ENCODE measurements around the gene MRTFB.

Gene MRTFB

DNA sequence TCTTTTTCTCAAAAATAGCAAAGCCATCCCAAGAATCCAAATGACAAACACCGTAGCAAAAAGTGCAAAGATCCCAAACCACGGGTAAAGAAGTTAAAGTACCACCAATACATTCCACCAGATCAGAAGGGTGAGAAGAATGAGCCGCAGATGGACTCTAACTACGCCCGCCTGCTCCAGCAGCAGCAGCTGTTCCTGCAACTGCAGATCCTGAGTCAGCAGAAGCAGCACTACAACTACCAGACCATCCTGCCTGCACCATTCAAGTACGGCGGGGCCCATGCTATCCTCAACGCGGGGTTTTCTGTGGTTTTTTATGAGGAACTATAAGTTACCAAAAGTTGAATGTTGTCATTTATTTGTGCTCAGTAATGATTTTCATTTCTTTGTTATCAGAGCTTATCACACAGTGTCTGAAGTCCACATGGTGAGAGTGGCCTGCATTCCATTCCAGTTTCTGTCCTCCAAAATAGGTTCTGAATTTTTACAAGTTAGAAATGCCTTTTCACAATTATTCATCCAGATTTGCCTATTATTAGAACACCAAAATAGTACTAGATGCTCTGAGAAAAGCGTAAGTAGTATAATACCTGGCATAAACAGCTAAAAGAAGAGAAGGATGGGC lies 169.2 kb downstream of the MRTFB start:
- no peak for DNase-seq
- in situ Hi-C loops (cut with HindIII; ENCODE audit: low pct_ligation_motif_present, low sequenced_read_pairs), result no loop called here
- Histone ChIP-seq H3K4me3 (ENCODE audit: low read depth, low read length) (no peak overlapping the region), H3K27me3 (replicated peaks) (no peaks in the 10 kb centered on the region), H3K27ac (no peak overlapping the region), H3K36me3 (replicated peaks) (no peaks in the 10 kb centered on the region)
- TF ChIP-seq, protein P1, sequence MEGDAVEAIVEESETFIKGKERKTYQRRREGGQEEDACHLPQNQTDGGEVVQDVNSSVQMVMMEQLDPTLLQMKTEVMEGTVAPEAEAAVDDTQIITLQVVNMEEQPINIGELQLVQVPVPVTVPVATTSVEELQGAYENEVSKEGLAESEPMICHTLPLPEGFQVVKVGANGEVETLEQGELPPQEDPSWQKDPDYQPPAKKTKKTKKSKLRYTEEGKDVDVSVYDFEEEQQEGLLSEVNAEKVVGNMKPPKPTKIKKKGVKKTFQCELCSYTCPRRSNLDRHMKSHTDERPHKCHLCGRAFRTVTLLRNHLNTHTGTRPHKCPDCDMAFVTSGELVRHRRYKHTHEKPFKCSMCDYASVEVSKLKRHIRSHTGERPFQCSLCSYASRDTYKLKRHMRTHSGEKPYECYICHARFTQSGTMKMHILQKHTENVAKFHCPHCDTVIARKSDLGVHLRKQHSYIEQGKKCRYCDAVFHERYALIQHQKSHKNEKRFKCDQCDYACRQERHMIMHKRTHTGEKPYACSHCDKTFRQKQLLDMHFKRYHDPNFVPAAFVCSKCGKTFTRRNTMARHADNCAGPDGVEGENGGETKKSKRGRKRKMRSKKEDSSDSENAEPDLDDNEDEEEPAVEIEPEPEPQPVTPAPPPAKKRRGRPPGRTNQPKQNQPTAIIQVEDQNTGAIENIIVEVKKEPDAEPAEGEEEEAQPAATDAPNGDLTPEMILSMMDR (IDR thresholded peaks at IDR 0.05; ENCODE audit: low read depth, low read length, missing control alignments), result no peak

DNA sequence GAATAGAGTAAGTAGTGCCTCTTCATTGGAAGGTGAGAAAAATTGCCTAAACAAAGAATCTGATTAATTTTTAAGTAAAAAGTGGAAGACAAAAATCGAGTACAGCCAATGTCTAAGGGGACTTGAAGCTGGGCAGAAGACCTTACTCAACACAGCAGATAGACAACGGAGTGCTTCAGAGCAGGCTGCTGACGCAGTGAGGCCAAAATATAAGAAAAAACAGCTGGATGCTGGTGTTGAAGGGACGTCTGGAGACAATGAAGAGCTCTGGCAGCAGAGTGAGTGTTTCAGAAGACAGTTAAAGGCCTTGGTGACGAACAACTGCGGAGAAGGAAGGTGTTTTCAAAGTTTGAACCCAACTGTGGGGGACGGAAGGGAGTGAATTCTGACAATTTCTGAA lies 169.8 kb downstream of the MRTFB start:
- TF ChIP-seq, protein P1 (IDR thresholded peaks at IDR 0.05; ENCODE audit: low read depth, low read length, missing control alignments), result no peak
- no peak for DNase-seq
- Histone ChIP-seq H3K27ac (no peak overlapping the region), H3K27me3 (replicated peaks) (no peaks in the 10 kb centered on the region), H3K36me3 (replicated peaks) (no peaks in the 10 kb centered on the region), H3K4me3 (ENCODE audit: low read depth, low read length) (no peak overlapping the region)
- in situ Hi-C loops (cut with HindIII; ENCODE audit: low pct_ligation_motif_present, low sequenced_read_pairs), result no loop called here

DNA sequence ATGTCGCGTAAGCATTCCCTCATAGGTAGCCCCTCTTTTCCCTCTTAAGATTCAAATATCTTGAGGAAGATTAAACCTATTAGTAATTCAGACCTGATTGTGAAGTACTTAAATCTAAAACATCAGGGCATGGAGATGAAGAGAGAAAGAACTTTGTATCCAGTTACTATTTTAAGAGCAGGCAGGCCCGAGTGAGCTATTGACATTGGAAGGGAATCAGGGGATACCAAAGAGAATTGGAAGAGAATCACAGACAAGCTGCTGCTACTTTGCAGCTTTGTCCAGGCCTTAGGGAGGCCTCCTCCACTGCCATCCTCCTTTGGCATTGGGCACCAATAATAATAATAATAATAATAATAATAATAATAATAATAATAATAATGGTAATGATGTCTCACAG lies 170.5 kb downstream of the MRTFB start:
- TF ChIP-seq, protein P1 (IDR thresholded peaks at IDR 0.05; ENCODE audit: low read depth, low read length, missing control alignments), result no peak
- DNase-seq, result no peak
- H3K4me3 ChIP-seq (ENCODE audit: low read depth, low read length), result no peak overlapping the region
- H3K36me3 ChIP-seq (replicated peaks), result peaks cover 2% of the 10 kb centered on the region
- in situ Hi-C loops (cut with HindIII; ENCODE audit: low pct_ligation_motif_present, low sequenced_read_pairs), result no loop called here
- H3K27ac ChIP-seq, result no peak overlapping the region
- H3K27me3 ChIP-seq (replicated peaks), result no peaks in the 10 kb centered on the region

DNA sequence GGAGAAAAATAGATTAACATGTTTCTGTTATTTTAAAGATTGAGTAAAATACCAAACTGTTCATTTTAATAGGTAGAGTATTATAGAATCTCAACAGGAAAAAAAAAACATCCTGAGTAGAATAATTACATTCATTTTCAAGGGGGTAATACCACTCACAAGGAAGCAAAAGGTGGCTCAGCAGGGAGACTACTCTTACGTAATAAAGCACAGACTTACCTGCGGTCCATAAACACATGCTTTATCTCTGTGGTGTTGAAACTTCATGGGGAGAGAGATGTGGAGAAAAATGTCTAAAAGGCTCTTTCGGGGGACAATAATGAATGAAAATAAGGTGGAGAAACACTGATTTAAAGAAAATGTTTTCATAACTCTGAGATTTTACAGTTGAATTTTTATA lies 171.7 kb downstream of the MRTFB start:
- Histone ChIP-seq H3K4me3 (ENCODE audit: low read depth, low read length) (no peak overlapping the region), H3K36me3 (replicated peaks) (peaks cover 3% of the 10 kb centered on the region), H3K27ac (no peak overlapping the region), H3K27me3 (replicated peaks) (no peaks in the 10 kb centered on the region)
- TF ChIP-seq, protein P1 (IDR thresholded peaks at IDR 0.05; ENCODE audit: low read depth, low read length, missing control alignments), result no peak
- DNase-seq, result no peak
- in situ Hi-C loops (cut with HindIII; ENCODE audit: low pct_ligation_motif_present, low sequenced_read_pairs), result no loop called here

DNA sequence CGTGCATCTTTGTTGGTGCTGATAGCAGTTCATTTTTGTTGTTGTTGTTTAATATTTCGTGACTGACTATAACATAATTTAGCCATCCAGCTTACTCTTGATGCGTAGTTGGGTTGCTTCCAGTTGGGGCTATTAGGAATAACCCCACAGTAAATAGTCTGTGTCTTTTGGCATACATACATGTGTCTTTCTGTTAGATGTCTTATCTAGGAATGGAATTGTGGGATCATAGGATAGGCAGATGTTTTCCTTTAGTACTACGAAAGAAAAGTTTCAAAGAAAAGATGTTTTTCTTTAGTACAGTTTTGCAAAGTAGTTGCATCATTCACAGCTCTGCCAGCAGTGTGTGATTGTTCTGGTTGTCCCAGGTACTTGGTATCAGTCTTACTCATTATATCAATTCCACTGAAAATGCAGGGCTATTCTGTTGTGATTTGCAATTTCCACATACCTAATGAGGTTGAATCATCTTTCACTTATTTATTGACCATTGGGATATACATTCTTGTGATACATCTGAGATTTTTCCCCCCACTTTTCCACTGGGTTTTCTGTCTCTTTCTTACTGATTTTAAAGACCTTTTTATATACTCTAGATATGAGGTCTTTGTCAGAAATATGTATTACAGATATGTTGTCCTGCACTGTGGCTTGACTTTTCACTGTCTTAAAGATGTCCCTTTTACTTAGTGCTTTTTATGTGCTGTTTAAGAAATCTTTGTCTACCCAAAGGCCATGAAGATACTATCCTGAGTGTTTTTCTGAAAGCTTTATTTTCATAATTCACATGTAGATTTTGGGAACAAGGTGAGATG lies 173.3 kb downstream of the MRTFB start:
- in situ Hi-C loops (cut with HindIII; ENCODE audit: low pct_ligation_motif_present, low sequenced_read_pairs), result no loop called here
- Histone ChIP-seq H3K27ac (no peak overlapping the region), H3K27me3 (replicated peaks) (no peaks in the 10 kb centered on the region), H3K36me3 (replicated peaks) (peaks cover 3% of the 10 kb centered on the region), H3K4me3 (ENCODE audit: low read depth, low read length) (no peak overlapping the region)
- TF ChIP-seq, protein P1 (IDR thresholded peaks at IDR 0.05; ENCODE audit: low read depth, low read length, missing control alignments), result no peak
- no peak for DNase-seq
